Stimulated activated naive CD4-positive, alpha-beta T cell treated with Interleukin-2 at 50 U/mL for 16 hours (primary cell): ENCODE results near the gene NF1.
"Not testable (repeated sequence)": the region's sequence is repeated elsewhere in the genome, so short reads cannot be mapped to it uniquely, and the experiment has no call there.

Experiments used
- DNase-seq: peaks from one replicate; lab custom pipeline; 2025; lab: John Stamatoyannopoulos, UW

NF1 gene

DNA sequence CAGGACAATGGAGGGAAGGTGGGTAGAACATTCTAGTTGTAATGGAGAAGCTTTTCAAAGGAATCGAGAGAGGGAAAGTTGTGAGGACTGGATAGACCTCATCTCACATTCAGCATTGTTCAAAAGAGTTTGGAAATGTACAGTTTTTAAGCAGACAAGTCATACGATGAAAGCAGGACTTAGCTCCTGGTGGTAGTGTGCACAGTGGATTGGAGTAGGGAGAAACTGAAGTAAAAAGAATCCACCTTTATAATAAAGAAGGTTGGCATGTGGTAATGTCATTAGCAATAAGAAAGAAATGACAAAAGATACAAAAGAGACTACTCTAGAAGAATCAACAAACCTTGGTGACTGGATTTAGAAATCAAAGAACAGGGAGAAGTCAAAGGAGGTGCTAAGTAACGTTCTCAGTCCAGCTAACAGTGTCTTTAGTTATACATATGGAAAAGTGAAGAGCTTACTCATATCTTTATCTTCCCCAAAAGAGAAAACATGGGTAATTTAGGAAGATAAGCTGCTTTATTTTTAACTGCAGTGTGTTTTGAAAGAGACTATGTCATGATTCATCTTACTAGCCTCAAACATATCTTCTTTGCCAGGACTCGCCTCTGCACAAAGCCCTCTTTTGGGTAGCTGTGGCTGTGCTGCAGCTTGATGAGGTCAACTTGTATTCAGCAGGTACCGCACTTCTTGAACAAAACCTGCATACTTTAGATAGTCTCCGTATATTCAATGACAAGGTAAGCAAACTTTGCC lies 245.3 kb downstream of the NF1 start:
- DNase-seq, result no peak

DNA sequence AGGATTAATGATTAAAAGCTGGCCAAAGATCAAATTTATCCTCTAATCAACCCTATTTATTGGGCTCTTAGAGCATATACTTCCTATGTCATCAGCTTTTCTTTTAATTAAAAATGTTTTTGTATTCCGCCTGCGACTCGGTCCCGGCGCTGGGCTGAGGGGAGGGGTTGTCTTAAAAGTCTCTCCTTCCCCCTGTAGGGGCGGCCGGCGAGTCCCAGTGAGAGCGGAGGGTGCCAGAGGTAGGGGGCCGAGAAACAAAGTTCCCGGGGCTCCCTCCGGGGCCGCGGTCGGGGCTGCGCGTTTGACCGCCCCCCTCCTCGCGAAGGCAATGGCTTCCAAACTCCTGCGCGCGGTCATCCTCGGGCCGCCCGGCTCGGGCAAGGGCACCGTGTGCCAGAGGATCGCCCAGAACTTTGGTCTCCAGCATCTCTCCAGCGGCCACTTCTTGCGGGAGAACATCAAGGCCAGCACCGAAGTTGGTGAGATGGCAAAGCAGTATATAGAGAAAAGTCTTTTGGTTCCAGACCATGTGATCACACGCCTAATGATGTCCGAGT lies 250.5 kb downstream of the NF1 start:
- not testable (repeated sequence) for DNase-seq

DNA sequence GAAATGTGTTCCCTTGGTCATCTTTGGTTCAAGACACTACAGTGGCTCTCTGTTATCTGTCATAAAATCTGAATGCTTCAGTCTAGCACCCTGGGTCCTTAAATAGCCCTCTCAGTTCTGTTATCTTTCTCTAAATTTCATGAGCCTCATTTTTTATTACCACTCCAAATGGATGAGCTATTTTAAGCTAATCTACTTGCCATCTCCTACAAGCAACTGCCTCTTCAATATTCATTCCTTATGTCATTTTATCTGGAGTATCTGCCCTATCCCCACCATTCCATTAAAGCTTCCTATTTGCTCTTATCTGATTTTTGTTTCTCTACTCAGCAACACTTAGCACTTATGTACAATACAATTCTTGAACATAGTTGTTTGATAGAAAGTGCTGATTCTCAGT lies 254.7 kb downstream of the NF1 start:
- no peak for DNase-seq

DNA sequence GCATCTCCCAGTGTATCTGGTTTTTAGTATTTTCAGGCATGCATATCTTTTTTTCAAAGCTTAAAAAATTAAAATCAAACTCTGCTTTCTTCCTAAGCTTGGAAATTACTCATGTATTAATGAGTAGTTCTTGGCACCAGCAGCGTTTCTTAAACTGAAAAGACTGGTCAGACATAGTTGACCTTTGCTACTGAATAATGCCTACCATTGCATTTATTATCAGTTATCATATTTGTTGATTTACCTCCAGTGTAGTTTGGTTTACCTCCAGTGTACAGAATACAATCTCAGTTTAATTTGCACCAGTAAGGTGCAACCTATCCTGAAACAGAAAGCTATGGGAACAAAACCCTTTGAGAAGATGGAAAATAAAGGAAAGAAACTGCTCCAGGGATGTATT lies 261.2 kb downstream of the NF1 start:
- DNase-seq, result no peak

DNA sequence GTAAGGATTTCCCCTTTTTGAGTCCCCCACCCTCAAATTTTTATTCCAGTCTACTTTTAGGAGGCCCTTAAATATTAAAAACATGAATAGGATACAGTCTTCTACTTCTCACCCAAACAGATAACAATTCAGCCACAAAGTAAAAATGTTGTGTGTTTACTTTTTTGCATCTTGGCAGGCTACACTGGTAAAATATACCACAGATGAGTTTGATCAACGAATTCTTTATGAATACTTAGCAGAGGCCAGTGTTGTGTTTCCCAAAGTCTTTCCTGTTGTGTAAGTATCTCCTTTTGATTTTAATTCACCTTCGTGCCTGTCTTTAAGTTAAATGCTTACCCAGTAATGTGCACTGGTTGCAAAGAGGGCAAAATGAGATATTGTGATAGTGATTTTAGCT lies 262.3 kb downstream of the NF1 start:
- DNase-seq, result no peak

DNA sequence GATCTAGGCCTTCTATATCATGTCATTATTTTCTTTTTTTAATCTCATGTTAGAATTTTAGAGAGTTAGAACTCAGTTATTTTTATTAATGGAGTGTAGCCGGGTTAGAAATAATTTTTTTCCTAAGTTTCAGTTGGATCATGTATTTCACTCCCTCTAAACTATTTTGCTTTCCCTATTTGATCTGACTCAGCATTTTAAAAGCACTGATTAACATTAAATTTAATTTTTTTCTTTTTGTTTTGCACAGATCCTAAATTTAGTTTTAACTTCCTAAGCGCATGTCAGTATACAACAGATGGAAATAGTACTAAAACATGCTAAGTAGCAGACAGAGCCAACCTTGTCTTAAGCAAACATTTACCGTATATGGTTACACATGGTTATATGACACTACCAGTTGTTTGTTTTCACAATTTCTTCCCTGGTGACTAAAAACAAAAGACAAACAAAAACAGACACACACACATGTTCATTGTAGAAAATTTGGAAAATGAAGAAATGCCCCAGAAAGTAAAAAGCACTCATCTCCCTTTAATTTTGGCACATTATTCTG lies 263.1 kb downstream of the NF1 start:
- no peak for DNase-seq

DNA sequence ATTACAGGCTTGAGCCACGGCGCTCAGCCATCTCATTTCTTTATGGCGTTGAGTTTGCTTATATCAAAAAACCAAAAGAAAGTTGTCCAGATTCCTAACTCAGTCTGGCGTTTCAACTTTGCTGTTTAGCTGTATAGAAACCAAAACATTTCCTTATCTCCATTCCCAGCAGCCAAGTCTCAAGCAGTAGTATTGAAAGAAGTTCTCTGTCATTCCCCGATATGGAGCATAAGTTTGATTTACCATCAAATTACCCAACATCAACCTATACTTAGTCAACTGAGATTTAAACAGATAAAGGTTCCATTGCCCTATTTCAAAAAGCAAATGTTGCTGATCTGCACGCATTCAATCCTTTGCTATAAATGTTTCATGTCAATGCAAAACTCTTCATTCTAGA lies 269.2 kb downstream of the NF1 start:
- DNase-seq, result no peak

DNA sequence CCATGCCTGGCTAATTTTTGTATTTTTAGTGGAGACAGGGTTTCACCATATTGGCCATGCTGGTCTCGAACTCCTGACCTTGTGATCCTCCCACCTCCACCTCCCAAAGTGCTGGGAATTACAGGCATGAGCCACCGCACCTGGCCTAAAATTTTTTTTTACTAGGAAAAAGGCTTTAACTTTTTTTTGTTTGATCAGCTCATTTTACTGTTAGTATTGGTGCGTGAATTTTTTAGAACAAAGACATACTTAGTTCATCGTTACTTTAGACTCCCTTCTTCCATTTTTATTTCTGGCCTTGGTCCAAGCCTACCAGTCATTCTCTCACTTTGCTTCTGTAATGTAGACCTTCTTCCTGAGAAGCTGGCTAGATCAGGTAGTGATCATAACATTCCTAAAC lies 271.3 kb downstream of the NF1 start:
- DNase-seq, result no peak

DNA sequence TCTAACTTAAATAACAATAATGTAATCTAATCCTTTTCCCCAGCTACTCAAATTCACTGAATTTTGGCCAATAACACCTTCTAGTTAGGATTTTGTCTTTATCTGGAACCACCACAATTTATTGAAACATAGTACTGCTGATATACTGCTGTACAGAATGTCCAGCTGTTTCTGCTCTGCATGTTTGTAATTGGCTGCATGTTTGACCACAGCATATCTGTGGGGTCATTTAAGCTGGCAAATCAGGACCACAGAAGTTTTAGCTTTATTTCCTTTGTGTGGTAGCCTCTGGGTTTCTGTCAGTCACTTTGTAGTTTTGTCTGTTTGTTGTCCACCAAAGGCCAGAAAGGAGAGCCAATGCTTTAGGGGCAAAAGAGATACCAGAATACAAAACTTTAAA lies 274.5 kb downstream of the NF1 start:
- DNase-seq, result no peak

DNA sequence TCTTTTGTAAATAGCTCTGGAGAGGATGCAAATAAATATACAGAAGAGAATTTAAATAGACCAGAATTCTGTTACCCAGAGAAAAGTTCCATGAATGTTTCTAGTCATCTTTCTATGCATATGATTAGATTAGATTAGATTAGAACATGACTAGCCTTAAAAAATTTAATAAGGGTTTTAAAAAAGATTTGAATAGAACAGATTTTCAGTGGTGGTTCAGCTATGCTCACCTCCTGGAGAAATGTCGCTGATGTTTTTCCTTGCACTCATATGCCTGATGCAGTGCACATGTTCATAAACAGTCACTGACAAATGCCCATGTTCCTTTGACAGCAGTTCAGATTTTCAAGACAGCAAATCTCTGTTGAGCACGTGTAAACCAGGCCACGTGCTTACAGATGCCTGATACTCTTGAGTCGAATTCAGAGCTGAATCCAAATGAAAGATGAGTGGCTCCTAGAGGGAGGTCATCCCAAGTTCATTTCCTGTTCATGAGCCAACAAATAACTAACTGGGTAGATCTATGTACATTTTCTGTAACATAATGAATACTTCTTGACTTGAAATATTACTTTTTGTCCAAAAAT lies 276.8 kb downstream of the NF1 start:
- no peak for DNase-seq

DNA sequence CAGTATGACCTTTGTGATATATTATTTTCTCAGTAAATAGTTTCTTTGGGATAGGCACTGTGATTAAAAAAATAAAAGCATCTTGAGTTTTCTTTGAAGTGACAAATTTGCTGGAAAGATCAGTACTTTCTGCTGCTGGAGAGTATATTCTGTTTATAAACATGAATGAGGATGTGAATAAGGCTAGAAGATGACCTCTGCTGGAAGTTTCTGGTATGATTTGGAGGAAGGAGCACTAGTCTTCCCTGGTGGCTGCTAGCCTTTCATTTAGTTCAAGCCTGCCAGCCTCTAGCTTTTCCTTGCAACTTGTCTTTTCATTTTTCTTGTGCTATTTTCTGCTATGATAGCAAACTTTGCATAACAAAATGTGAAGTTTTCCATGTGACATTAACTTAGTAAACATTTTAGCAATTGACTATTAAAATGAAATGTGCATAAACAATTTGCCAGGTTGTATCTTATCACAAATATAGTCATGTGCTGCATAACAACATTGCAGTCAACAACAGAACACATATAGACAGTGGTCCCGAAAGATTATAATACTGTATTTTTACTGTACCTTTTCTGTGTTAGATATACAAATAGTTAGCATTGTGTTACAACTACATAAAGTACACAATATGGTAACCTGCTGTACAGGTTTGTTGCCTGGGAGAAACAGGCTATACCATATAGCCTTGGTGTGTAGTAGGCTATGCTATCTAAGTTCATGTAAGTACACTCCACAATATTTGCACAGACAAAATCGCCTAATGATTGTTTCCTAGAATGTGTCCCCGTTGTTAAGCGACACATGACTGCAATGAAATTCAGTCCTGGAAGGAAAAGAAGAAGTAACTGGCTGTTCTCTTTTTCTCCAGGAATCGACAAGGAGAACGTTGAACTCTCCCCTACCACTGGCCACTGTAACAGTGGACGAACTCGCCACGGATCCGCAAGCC lies 278.6 kb downstream of the NF1 start:
- DNase-seq, result no peak

DNA sequence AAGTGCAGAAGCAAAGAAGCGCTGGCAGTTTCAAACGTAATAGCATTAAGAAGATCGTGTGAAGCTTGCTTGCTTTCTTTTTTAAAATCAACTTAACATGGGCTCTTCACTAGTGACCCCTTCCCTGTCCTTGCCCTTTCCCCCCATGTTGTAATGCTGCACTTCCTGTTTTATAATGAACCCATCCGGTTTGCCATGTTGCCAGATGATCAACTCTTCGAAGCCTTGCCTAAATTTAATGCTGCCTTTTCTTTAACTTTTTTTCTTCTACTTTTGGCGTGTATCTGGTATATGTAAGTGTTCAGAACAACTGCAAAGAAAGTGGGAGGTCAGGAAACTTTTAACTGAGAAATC lies 279.3 kb downstream of the NF1 start:
- DNase-seq, result no peak

DNA sequence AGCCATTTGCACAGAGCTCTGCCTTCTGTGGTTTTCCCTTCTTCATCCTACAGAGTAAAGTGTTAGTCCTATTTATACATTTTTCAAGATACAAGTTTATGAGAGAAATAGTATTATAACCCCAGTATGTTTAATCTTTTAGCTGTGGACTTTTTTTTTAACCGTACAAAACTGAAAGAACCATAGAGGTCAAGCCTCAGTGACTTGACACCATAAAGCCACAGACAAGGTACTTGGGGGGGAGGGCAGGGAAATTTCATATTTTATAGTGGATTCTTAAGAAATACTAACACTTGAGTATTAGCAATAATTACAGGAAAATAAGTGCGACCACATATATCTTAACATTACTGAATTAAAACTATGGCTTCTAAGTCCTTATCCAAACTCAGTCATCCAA lies 279.7 kb downstream of the NF1 start:
- DNase-seq, result no peak

DNA sequence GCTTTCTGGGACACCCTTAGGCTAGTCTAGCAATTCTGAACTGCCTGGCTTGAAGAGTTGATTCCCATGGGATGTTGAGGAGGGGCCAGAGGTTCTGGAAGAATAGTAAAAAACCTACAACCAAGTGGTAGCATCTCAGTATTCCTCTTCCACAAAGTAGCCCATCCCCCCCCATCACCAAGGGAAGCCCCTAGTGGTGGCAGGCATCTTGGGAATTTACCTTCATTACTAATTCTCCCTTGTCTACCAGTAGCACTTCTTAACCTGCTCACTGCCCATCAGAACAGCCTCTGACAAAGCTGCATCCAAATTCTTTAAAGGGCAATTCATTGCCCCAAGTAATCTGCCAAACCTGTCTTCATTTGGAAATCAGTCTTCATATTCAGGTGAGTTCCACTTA lies 283.9 kb downstream of the NF1 start:
- DNase-seq, result no peak

DNA sequence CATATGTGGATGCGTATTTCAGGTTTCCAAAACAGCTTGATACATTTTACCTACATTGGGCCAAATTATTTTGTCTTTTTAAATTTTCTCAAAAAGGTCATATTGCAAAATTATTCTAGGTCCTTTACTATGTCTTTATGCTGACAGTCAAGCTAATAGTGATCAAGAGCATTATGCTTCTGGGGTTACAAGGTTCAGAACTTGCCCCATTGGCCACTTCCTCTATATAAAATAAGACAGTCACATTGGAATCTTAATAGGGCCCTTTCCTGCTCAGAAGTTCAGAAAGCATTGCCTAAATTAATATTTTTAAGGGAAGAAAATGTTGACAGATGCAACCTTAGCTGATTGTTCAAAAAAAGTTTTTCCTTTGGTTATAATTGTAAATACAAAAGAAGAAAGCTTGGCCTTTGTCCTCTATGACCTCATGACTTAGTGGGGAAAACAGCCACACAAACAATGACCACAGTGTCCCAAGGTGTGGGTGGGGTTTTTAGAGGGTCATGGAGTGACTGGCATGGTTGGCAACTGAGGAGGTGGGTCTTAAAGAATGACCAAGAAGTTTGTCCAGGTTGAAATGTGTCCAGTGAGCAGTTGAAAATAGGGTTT lies 284.9 kb downstream of the NF1 start:
- no peak for DNase-seq

DNA sequence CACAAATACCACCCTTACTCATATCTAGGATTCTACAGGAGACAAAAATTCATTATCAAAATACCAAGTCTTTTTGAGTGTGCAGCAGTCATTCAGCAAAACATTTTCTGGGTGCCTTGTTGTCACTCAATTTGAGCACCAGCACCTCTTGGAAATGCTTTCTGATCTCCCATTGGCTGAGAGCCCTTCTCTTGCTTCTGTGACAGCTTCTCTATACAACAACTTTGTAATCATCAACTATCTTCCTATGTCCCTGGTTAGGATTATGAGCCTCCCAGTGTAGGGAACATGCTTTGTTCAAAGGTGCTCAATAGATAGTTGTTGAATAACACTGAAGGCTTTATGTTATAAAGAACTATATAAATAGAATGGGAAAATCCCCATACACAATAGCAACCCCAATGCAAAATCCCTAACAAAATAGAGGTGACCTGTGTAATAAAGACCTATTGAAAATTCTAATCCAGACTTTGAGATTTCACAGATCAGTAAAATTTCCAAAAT lies 286.4 kb downstream of the NF1 start:
- DNase-seq, result no peak

DNA sequence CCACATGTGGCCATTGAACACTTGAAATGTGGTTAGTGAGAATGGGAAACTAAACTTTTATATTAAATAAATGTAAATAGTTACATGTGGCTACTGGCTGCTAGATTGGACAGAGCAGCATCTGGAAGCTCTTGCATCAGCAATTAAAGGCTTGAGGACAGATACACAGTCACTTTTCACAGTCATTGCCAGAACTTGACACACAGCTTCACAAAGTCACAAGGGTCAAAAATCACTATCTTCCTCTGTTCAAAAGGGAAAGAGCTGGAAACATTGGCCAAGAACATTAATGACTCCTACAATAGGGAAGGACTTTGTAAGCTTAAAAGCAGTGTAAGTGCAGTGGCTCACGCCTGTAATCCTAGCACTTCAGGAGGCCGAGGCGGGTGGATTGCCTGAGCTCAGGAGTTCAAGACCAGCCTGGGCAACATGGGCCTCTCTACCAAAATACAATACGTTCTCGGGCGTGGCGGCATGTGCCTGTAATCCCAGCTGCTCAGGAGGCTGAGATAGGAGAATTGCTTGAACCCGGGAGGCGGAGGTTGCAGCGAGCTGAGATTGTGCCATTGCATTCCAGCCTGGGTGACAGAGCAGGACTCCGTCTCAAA lies 288.0 kb downstream of the NF1 start:
- not testable (repeated sequence) for DNase-seq

DNA sequence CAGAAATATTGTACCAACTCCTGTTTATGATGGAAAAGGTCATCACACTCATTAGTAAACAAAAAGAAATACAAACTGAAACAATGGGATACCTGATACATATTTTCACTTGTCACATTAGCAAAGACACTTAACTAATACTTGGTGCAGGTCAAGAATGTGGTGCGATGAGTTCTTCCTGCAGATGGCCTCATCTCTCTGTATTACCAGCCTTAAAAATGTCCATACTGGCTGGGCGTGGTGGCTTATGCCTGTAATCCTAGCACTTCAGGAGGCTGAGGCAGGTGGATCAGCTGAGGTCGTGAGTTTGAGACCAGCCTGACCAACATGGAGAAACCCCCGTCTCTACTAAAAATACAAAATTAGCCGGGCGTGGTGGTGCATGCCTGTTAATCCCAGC lies 288.7 kb downstream of the NF1 start:
- not testable (repeated sequence) for DNase-seq

DNA sequence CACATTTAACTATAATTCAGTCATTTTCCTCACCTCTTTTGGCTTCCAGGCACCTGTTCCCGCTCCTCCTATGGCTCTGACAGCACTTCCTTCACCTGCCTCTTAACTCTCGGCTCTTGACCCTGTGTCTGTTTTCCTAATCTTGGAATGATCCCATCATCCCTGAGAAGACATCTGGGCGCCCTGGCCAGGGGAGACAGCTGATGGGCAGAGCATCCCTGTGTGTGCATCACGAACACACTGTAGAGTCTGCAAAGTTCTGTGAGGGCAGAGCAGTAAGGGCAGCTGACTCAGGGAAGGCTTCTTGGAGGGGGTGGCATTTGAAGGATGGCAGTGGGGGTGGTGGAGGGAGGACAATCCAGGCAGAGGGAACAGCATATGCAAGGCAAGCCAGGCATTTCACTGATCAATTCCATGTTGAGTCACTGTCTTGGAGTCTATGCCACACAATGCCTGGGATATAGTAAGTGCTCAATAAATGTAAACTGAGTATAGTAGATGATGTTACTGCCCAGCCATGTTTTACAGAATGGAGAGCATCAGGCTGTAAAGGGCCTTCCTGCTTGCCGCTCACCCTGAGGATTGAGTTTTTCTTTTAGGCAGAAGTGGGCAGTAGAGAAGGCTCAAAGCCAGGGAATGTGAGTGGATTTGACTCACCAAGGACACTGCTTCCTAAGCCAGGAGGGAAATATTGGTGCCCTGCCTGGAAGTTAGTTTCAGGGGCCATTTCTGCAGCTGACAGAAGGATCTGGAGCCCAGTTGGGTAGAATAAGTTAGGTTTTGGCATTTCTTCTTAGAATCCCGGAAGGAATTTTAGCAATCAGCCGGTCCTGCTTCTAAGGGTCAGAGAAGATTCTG lies 290.9 kb downstream of the NF1 start:
- DNase-seq, result no peak

DNA sequence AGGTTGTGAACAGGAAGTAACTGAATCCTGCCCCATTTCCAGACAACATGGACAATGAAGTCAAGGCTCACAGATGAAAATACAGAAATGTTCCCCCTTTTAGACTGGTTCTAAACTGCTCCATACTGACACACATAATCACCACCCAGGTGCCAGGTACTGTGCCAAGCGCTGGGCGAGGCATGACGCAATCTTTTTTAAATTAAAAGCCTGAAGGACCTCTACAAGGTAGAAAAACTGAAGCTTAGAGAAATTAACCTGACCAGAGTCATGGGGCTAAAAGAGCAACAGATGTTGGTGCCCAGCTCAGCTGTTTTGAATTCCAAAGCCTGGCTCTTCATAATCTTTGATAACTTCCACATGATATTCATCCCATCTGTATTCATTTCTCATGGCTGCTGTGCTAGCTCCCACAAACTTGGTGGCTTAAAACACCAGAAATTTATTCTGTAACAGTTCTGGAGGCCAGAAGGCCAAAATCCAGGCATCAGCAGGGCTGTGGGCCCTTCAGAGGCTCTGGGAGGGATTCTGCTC lies 291.8 kb downstream of the NF1 start:
- no peak for DNase-seq
